Ascending aorta (tissue), 2 donors: Measurements from ENCODE around the gene APBB1IP. TPM values are rescaled to one million over a fixed set of nuclear protein-coding genes. Genes with fewer than 3 reads are reported as not detected.

Experiments
- DNase-seq, 2 donors: peaks; one replicate each; pipeline ENCODE4 v3.0.0-alpha.2; 2019; ENCODE audit warnings: low spot score in 2 of 2
- H3K27ac ChIP-seq, 2 donors: fragments of 200-600 bp; sonication (generic); one replicate each; pipeline ENCODE4 v1.5.1; 2016 to 2017; ENCODE audit warnings: mild to moderate bottlenecking in 1 of 2
- H3K27me3 ChIP-seq: fragments of 200-600 bp; sonication (generic); one replicate; pipeline ENCODE4 v1.5.1; 2017
- H3K36me3 ChIP-seq, 2 donors: fragments of 200-600 bp; sonication (generic); one replicate each; pipeline ENCODE4 v1.5.1; 2016
- H3K4me1 ChIP-seq, 2 donors: fragments of 200-600 bp; sonication (generic); one replicate each; pipeline ENCODE4 v1.5.1; 2016 to 2017; ENCODE audit warnings: mild to moderate bottlenecking in 1 of 2
- H3K4me3 ChIP-seq, 2 donors: fragments of 200-600 bp; sonication (generic); one replicate each; pipeline ENCODE4 v1.5.1; 2016 to 2017; ENCODE audit warnings: mild to moderate bottlenecking in 1 of 2
- H3K9me3 ChIP-seq, 2 donors: fragments of 200-600 bp; sonication (generic); one replicate each; pipeline ENCODE4 v1.5.1; 2016
- CTCF ChIP-seq, 3 experiments: fragments of 200-600 bp in 2 of 3; fragments of 450-650 bp in 1 of 3; sonication (generic) in 2 of 3; IDR thresholded peaks; one replicate each; pipeline ENCODE4 v1.5.1; 2016 to 2019; ENCODE audit warnings: antibody characterized with exemption in 3 of 3, mild to moderate bottlenecking in 1 of 3, moderate library complexity in 1 of 3
- intact Hi-C: fragments of 100-400 bp; cut with DNase I; formaldehyde crosslinking; loops from one replicate; pipeline ENCODE4 v1.15.1; 2023
- total RNA-seq: library from RNA; depleted of rRNA; stranded (reverse); fragments of >200 nt; gene quantifications from one replicate; pipeline ENCODE4 v1.1.0, GENCODE V29; 2016

Gene APBB1IP
- total RNA-seq, 1 donor from 2014 or later: not detected

- Histone ChIP-seq H3K4me3 (no peak overlapping the region), H3K27me3 (no peaks in the 10 kb centered on the region), H3K4me1 (no peaks in the 10 kb centered on the region), H3K36me3 (no peaks in the 10 kb centered on the region), H3K9me3 (no peaks in the 10 kb centered on the region), H3K27ac (no peak overlapping the region)
- TF ChIP-seq CTCF (IDR thresholded peaks at IDR 0.05): no peak
- no peak for DNase-seq
- intact Hi-C loops: no loop called here
Observed at GRCh38 chr10:26446258-26446657, 8.1 kb downstream of the APBB1IP start.

GRCh38 chr10:26448292-26448691 lies 10.2 kb downstream of the APBB1IP start:
- no peak overlapping the region for H3K27ac ChIP-seq
- intact Hi-C loops: no loop called here
- TF ChIP-seq CTCF (IDR thresholded peaks at IDR 0.05): no peak
- H3K36me3 ChIP-seq: no peaks in the 10 kb centered on the region
- no peaks in the 10 kb centered on the region for H3K4me1 ChIP-seq
- H3K27me3 ChIP-seq: no peaks in the 10 kb centered on the region
- no peak overlapping the region for H3K4me3 ChIP-seq
- no peaks in the 10 kb centered on the region for H3K9me3 ChIP-seq
- no peak for DNase-seq

GRCh38 chr10:26448706-26449435 lies 10.7 kb downstream of the APBB1IP start:
- no peaks in the 10 kb centered on the region for H3K36me3 ChIP-seq
- DNase-seq: no peak
- H3K27me3 ChIP-seq: no peaks in the 10 kb centered on the region
- TF ChIP-seq CTCF (IDR thresholded peaks at IDR 0.05): no peak
- H3K4me1 ChIP-seq: no peaks in the 10 kb centered on the region
- no peak overlapping the region for H3K27ac ChIP-seq
- H3K4me3 ChIP-seq: no peak overlapping the region
- intact Hi-C loops: no loop called here
- no peaks in the 10 kb centered on the region for H3K9me3 ChIP-seq

- H3K36me3 ChIP-seq: no peaks in the 10 kb centered on the region
- no peaks in the 10 kb centered on the region for H3K27me3 ChIP-seq
- H3K9me3 ChIP-seq: no peaks in the 10 kb centered on the region
- no peak overlapping the region for H3K27ac ChIP-seq
- DNase-seq: no peak
- H3K4me1 ChIP-seq: no peaks in the 10 kb centered on the region
- no peak for TF ChIP-seq CTCF (IDR thresholded peaks at IDR 0.05)
- H3K4me3 ChIP-seq: no peak overlapping the region
- intact Hi-C loops: no loop called here
Observed at GRCh38 chr10:26449726-26450125, 11.6 kb downstream of the APBB1IP start.

- Histone ChIP-seq H3K36me3 (no peaks in the 10 kb centered on the region), H3K27ac (no peak overlapping the region), H3K27me3 (no peaks in the 10 kb centered on the region), H3K4me3 (no peak overlapping the region), H3K9me3 (no peaks in the 10 kb centered on the region), H3K4me1 (no peaks in the 10 kb centered on the region)
- TF ChIP-seq CTCF (IDR thresholded peaks at IDR 0.05): no peak
- no peak for DNase-seq
- intact Hi-C loops: no loop called here
Observed at GRCh38 chr10:26451903-26452302, 13.8 kb downstream of the APBB1IP start.

GRCh38 chr10:26453850-26454249 lies 15.7 kb downstream of the APBB1IP start:
- H3K9me3 ChIP-seq: no peaks in the 10 kb centered on the region
- H3K27me3 ChIP-seq: no peaks in the 10 kb centered on the region
- no peak overlapping the region for H3K27ac ChIP-seq
- no peak for DNase-seq
- no peaks in the 10 kb centered on the region for H3K36me3 ChIP-seq
- no peaks in the 10 kb centered on the region for H3K4me1 ChIP-seq
- TF ChIP-seq CTCF (IDR thresholded peaks at IDR 0.05): no peak
- no peak overlapping the region for H3K4me3 ChIP-seq
- intact Hi-C loops: no loop called here
